Inflammatory macrophage treated with lipopolysaccharide for 4 hours (primary cell): ENCODE data around the gene ZNF829.

ENCODE experiments used
- DNase-seq: peaks from one replicate; pipeline ENCODE4 v3.0.0-alpha.2; 2020

The ZNF829 gene

DNA sequence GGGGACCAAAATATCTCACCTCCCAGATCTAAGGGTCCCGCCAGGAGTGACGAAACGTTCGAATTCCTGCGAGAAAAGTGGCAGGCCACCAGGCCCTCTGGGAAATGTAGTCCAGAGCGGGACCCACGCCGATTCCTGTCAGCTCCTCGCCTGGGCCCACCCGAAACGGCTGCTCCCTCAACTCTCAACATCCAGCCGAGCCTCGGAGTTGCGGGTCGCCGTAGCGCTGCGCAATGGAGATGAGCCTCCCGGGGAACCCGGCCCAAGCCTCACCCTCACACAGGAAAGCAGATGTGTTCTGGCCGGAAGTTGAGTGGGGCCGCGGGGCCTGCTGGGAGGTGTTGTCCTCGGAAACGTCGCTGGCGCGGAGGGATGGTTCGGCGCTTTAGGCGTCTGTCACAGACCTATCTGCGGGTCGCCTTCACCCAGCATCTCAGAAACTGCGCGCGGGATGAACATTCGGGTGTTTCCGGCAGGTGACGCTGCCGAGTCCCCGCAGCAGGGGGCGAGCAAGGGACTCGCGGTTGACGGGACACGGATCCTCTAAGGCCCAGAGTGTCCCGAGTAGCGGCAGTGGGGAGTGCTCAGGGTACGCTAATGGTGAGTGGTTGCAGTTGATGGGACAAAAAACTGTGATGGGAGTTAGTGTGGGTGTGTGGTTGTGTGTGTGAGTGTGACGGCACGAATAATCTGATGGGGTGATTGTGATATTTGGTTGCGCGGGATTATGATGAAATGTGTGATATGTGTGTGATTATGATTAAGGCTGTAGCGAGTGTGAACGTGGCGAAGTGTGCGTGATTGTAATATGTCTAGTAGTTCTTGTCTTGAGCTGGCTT, at the start of gene ZNF829, which contains the start of gene ZNF568:
Gene ZNF829, minus strand, starts transcription at position 300 of the 839 bp plus-strand sequence. CDS start 1,124 bp downstream, outside the sequence.
Gene ZNF568, plus strand, starts transcription at position 341 of the 839 bp plus-strand sequence. CDS start 6,439 bp downstream, outside the sequence.
- peak; percentile 82 for DNase-seq

DNA sequence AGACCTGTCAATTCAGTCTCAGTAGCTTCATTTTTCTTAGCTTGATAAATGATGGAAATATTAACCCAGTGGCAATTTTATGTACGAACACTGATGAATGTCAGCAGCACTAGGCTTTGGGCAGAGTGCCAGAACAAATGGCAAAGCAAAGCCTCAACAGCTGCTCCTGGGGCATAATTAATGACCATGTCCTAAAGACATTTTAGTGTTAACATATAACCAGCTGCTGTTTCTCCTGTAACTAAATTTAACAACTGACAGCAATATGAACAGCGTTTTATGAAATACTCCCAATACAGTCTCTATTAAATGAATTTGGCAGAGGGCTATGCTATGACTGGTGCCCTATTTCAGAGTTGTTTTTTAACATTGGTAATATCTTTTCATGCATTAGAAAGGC, 47.2 kb upstream of the ZNF829 start:
- DNase-seq = no peak

DNA sequence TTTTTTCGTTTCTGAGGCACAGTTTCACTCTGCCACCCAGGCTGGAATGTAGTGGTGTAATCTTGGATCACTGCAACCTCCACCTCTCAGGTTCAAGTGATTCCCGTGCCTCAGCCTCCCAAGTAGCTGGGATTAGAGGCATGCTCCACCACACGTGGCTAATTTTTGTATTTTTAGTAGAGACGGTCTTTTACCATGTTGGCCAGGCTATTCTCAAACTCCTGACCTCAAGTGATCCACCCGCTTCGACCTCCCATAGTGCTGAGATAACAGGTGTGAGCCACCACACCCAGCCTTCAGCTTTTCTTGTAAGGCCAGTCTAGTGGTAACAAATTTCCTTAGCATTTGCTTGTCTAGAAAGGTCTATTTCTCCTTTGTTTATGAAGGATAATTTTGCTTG, 46.3 kb upstream of the ZNF829 start:
- no peak for DNase-seq

DNA sequence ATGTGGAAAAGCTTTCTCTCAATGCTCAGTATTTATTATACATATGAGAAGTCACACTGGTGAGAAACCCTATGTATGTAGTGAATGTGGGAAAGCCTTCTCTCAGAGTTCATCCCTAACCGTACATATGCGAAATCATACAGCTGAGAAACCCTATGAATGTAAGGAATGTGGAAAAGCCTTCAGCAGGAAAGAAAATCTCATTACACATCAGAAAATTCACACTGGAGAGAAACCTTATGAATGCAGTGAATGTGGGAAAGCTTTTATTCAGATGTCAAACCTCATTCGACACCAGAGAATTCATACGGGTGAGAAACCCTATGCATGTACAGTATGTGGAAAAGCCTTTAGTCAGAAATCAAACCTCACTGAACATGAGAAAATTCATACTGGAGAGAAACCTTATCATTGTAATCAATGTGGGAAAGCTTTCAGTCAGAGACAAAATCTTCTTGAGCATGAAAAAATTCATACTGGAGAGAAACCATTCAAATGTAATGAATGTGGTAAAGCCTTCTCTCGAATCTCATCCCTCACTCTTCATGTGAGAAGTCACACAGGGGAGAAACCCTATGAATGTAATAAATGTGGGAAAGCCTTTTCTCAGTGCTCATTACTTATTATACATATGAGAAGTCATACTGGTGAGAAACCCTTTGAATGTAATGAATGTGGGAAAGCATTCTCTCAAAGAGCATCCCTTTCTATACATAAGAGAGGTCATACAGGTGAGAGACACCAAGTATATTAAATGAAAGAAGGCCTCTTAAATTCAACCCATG, 34.4 kb upstream of the ZNF829 start:
- DNase-seq = no peak

DNA sequence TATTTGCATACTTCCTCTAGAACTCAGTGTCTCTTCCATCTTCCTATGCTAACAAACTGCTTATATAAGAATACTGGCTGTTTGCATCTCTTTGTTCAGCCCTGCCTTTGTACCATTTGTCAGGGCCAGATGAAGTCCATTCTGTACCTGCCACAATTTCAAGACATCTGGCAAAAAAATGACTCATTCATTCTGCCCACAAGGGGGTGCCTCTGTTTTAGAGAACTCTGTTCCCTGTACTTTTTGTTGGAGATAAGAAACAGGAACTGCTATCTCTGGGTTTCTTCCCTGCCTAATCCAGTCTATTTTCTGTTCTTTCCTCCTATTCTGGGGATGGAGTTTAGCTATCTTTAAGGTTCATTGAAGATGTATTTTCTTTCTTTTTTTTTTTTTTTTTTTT, 23.1 kb upstream of the ZNF829 start:
- DNase-seq = no peak

DNA sequence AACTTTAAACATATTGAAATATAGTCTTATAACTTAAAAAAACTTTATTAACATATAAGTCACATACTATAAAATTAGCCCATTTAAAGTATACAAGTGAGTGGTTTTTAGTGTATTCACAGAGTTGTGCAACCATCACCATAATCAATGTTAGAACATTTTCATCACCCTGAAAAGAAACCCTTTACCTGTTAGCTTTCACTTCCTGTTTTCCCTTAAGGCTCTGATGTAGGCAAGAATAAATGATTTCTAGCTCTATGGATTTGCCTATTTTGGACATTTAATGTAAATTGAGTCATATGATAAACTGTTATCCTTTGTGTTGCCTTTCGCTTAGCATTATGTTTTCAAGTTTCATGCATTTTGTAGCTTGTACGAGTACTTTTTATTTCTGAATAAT, 15.6 kb upstream of the ZNF829 start:
- no peak for DNase-seq

DNA sequence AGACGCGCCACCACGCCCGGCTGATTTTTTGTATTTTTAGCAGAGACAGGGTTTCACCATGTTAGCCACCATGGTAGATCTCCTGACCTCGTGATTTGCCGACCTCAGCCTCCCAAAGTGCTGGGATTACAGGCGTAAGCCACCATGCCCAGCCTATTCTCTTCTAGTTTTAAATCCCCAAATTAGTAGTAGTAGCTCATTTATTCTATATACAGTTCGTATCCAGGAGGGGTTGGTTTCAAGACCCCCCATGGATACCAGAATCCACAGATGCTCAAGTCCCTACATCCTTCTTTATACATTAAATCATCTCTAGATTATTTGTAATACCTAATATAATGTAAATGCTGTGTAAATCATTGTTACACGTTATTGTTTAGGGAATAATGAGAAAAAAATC, 2.0 kb upstream of the ZNF829 start:
- DNase-seq = no peak

DNA sequence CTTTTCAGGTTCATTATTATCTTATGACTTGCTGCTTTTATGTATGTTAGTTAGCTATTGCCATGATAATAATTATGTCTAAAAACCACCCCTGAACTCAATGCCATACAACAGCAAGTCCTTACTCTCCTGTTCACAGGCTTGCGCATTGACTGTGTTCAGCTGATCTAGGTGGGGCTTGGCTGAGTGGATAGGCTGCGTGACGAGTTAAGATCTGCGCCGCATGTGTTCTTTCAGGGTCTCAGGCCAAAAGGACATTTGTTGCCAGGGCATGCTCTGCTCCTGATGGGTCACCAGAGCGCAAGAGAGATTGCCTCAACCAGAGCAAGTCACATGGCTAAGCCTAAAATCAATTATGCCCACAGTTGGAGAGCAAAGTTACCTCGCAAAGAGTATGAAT, 900 bp upstream of the ZNF829 start:
- DNase-seq = no peak

DNA sequence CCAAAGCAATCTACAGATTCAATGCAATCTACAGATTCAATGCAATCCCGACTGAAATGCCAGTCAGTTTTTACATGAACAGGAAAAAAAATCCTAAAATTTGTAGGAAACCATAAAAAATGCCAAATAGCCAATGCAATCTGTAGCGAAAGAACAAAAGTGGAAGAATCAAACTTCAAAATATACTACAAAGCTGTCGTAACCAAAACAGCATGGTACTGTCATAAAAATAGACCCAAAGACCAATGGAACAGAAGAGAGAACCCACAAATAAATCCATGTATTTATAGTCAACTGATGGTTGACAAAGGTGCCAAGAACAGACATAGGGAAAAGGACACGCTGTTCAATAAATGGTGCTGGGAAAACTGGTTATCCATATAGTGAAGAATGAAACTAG, 17.7 kb downstream of the ZNF829 start:
- DNase-seq = no peak

DNA sequence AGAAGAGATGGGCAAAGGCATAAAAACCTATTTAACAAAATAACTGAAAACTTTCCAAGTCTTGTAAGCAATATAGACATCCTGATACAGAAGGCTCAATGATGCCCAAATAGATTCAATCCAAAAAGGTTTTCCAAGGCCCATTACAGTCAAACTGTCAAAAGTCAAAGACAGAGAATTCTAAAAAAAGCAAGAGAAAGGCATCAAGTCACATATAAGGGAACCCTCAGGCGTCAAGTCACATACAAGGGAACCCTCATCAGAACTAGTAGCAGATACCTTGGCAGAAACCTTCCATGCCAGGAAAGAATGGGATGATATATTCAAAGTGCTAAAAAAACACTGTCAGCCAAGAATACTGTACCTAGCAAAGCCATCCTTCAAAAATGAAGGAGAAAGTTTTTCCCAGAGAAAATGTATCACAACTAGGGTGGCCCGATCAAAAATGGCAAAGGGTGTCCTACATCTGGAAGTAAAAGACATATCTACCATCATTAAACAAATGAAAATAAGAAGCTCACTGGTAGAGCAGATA, 21.2 kb downstream of the ZNF829 start:
- DNase-seq = no peak

DNA sequence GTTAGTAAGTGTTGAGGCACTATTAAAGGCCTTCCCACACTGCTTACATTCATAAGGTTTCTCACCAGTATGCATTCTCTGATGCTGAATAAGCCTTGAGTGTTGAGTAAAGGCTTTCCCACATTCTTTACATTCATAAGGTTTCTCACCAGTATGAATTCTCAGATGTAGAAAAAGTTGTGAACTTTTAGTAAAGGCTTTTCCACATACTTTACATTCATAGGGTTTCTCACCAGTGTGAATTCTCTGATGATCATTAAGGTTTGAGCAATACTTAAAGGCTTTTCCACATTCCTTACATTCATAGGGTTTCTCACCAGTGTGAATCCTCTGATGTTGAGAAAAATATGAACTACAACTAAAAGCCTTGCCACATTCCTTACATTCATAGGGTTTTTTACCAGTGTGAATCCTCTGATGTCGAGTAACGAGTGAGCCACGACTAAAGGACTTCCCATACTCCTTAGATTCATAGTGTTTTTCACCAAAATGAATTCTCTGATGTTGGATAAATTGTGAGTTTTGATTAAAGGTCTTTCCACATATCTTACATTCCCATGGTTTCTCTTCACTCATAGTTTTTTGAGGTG, 24.2 kb downstream of the ZNF829 start:
- no peak for DNase-seq

DNA sequence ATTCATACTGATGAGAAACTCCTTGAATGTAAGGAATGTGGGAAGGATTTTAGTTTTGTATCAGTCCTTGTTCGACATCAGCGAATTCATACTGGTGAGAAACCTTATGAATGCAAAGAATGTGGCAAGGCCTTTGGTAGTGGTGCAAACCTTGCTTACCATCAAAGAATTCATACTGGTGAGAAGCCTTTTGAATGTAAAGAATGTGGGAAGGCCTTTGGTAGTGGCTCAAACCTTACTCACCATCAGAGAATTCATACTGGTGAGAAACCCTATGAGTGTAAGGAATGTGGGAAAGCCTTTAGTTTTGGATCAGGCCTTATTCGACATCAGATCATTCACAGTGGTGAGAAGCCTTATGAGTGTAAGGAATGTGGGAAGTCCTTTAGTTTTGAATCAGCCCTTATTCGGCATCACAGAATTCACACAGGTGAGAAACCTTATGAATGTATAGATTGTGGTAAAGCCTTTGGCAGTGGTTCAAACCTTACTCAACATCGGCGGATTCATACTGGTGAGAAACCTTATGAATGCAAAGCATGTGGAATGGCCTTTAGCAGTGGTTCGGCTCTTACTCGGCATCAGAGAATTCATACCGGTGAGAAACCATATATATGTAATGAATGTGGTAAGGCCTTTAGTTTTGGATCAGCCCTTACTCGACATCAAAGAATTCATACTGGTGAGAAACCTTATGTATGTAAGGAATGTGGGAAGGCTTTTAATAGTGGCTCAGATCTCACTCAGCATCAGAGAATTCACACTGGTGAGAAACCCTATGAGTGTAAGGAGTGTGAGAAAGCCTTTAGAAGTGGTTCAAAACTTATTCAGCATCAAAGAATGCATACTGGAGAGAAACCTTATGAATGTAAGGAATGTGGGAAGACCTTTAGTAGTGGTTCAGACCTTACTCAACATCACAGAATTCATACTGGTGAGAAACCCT, 38.8 kb downstream of the ZNF829 start:
- no peak for DNase-seq

DNA sequence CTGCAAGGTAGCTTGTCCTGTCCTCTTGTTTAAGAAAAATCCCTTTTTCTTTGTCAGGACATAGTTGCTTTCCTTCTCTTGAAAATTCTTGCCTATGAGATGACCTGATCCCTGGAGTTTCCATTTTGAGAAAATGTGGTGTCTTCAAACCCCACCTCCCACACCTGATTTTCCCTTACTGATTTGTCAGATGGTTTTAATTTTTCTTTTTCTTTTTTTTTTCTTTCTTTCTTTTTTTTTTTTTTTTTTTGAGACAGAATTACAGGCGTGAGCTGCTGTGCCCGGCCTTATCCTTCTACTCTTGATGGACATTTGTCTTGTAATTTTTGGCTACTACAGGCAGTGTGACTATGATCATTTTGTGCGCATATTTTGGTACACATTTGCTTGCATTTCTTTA, 64.2 kb downstream of the ZNF829 start:
- DNase-seq = no peak

DNA sequence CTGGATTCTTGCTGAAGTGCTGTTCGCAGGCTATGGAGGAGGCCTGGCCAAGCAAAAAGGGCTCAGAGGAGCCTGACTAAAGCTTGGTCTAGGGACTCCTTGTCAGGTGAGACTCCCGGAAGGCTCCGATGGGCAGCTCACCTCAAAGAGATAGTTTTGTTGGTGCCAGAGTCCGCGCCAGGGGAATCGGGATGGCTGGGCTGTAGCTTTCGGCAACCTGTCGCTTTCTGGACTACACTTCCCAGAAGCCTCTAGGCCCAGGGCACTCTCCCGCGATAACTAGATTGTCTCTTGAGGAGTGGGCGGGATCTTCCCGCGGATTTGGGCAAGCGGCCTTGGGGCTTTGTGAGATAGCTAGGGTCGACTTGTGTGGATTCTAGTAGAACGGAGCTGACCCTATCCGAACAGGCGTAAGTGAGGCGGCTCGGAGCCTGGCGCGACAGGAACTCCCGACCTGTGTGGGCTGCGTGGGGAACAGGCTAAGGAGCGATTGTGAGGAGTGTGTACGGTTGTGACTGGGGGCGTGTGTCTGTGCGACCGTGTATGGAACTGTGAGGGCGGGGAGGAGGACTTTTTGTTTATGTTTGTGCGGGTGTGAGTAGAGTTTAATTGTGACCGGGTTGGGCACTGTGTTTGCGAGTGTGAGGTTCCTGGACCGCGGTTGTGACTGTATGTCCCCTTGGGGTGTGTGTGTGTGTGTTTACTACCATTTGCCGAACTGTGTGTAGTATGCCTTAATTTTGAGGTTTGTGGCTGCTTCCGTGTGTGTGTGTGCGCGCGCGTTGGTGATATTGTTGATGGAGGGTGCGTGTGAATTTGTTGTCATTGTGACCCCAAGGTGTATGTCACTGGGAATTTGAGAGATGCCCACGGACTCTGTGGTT, 65.3 kb downstream of the ZNF829 start, which contains the start of gene ZNF345:
Gene ZNF345, plus strand, starts transcription at position 318 of the 884 bp plus-strand sequence. CDS start 25,955 bp downstream, outside the sequence.
- DNase-seq = peak; percentile 93

DNA sequence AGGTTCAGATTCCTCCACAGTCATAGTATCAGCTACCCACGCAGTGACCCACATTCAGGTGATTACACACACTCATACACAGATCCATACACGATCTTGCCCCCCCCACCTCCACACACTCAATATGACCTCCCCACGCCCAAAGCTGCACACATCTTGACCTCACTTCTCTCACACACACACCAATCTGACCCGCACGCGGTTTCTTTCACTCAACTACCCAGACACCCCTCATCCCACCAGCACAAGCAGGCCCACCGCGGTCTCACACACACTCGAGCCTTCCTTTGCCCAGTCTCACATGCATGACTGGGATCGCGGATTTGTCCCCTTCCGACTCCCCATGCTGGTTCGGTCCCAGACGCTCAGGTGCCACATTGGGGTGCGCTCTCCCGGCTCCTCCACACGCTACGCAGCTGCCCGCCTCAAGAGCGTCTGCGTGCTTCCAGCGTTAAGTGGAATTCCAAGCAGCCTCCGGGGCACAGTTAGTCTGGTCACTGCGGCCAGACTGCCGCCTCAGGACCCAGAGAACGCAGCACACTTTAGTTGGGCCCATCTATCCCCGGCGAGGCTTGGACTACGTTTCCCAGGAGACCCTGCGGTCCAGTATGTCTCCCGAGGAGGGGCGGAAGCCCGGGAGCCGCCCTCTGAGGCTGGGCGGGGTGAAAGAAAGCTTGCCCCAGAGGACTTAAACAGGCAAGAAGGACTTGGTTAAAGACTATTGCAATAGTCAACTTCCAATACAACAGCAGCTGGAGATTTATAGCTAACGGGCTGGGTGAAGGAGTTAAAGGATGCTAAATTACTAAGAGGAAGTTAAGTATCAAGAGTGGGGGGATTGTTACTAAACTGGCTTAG, 66.2 kb downstream of the ZNF829 start:
- peak; percentile 91 for DNase-seq

DNA sequence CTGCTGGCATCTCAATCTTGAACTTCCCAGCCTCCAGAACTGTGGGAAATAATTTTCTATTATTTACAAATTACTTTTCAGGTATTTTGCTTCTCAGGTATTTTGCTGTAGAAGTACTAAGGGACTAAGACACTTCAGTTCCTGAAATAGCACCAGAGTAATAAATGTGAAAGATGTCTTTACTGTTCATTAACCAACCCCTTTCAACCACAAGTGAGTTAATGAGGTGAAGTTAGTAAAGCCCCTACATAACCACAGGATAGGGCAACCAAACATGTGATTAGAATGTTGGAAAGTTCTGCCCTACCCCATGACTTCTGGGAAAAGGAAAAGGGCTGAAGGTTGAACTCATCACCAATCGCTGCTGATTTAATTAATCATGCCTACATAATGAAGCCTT, 68.1 kb downstream of the ZNF829 start:
- DNase-seq = no peak

DNA sequence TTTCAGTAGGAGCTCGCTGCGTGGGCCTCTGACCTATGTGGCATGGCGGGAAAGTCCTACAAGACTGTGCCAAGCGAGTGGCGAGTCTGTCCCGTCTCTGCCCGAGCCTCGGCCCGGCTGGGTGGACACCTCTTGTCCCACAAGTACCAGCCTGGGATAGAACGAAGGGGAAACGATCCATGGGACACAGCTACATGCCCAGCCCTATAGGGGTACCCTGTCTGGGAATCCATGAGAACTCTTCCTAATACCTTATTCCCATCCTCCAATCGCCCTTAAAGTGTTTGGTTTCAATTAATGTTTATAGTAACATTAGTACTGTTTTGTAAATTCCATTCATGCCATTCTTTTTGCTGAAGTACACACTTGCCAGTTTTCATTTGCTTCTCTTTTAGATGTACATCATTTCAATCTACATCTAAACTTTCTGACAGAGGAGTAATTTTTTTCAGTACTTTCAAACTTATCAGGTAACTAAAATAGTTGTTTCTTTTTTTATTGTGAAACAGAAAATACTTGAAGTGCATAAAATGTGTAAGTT, 77.2 kb downstream of the ZNF829 start:
- DNase-seq = no peak
